Adrenal gland (tissue), 5 donors: ENCODE results near the gene GADD45G.

ENCODE experiments used
- POLR2A ChIP-seq, 2 donors: fragments of 450-650 bp; IDR thresholded peaks; one replicate each; pipeline ENCODE4 v1.6.1; 2017; ENCODE audit warnings: antibody characterized with exemption in 2 of 2, mild to moderate bottlenecking in 2 of 2, moderate library complexity in 1 of 2
- TF ChIP-seq, protein P1 (sequence below), 6 experiments: fragments of 450-650 bp in 4 of 6; fragments of 200-600 bp in 2 of 6; sonication (generic) in 1 of 6; IDR thresholded peaks; 1 replicate in 5 of 6; 2 replicates in 1 of 6; pipeline versions ENCODE4 v1.5.1 to v1.8.0; 2016 to 2021; ENCODE audit warnings: antibody characterized with exemption in 6 of 6, mild to moderate bottlenecking in 2 of 6, moderate library complexity in 1 of 6
- donor health status: DM: no; HTN: no; CAD: no.

- TF ChIP-seq, protein P1, sequence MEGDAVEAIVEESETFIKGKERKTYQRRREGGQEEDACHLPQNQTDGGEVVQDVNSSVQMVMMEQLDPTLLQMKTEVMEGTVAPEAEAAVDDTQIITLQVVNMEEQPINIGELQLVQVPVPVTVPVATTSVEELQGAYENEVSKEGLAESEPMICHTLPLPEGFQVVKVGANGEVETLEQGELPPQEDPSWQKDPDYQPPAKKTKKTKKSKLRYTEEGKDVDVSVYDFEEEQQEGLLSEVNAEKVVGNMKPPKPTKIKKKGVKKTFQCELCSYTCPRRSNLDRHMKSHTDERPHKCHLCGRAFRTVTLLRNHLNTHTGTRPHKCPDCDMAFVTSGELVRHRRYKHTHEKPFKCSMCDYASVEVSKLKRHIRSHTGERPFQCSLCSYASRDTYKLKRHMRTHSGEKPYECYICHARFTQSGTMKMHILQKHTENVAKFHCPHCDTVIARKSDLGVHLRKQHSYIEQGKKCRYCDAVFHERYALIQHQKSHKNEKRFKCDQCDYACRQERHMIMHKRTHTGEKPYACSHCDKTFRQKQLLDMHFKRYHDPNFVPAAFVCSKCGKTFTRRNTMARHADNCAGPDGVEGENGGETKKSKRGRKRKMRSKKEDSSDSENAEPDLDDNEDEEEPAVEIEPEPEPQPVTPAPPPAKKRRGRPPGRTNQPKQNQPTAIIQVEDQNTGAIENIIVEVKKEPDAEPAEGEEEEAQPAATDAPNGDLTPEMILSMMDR (IDR thresholded peaks at IDR 0.05) = no peak
- no peak for TF ChIP-seq POLR2A (IDR thresholded peaks at IDR 0.05)
These were observed 14.4 kb upstream of the GADD45G start for GRCh38 chr9:89590415-89590814.
